Pancreas (tissue), 10 donors: ENCODE data around the gene SAYSD1. TPM values are rescaled to one million over a fixed set of nuclear protein-coding genes. Genes with fewer than 3 reads are reported as not detected.

Source experiments
- ATAC-seq, 4 donors: fragments of 200-7000 bp; cut with Tn5 transposase; one replicate each; pipeline versions ENCODE4 v1.8.0 to v1.9.1; 2020; ENCODE audit warnings: mild to moderate bottlenecking in 4 of 4, moderate library complexity in 4 of 4
- DNase-seq, 6 donors: peaks; one replicate each; pipeline ENCODE4 v3.0.0-alpha.2; 2020
- FAIRE-seq: peaks from 2 replicates; lab custom pipeline; 2012; peaks lifted over from hg19 to GRCh38; lab: Jason Lieb, UNC
- H3K27ac ChIP-seq, 4 donors: fragments of 200-600 bp; sonication (generic); 1 replicate in 3 of 4; 2 replicates in 1 of 4; pipeline versions ENCODE4 v1.5.0 to v1.8.0; 2020
- H3K27me3 ChIP-seq, 4 donors: fragments of 200-600 bp; one replicate each; pipeline ENCODE4 v1.8.0; 2021
- H3K36me3 ChIP-seq, 3 donors: fragments of 200-600 bp; sonication (generic) in 1 of 3; one replicate each; pipeline versions ENCODE4 v1.5.0 to v1.8.0; 2020 to 2021
- H3K4me1 ChIP-seq, 3 donors: fragments of 200-600 bp; one replicate each; pipeline ENCODE4 v1.8.0; 2021
- H3K4me3 ChIP-seq, 4 donors: fragments of 200-600 bp; sonication (generic) in 2 of 4; one replicate each; pipeline versions ENCODE4 v1.5.0 to v1.8.0; 2020 to 2021
- H3K9me3 ChIP-seq, 4 donors: fragments of 200-600 bp; one replicate each; pipeline ENCODE4 v1.8.0; 2021
- WGBS, 2 donors: extraction: QIAGEN DNeasy Blood & Tissue Kit; methylation state at CpG; one replicate each; pipeline ENCODE4 v1.1.7; 2013; 5-methylcytosine and 5-hydroxymethylcytosine counted together
- intact Hi-C, 3 donors: fragments of 100-400 bp; cut with DNase I; formaldehyde crosslinking; loops; one replicate each; pipeline versions ENCODE4 v1.11.1 to v1.14.2; 2022
- polyA plus RNA-seq, 2 donors: library from polyadenylated mRNA; stranded (reverse); fragments of 200-250 nt; gene quantifications; one replicate each; pipeline ENCODE4 v1.2.3, GENCODE V29; 2013
- total RNA-seq, 6 donors: library from RNA; stranded (reverse); fragmentation: NEBNext Ultra II Directional in 4 of 6; extraction: Animal tissue kit (Norgen Biotek cat#: 25700) in 4 of 6; gene quantifications; one replicate each; pipeline versions ENCODE4 v1.2.1 to v1.2.4, GENCODE V29; 2021 to 2023
- TF ChIP-seq, protein P1 (sequence below), 4 donors: fragments of 200-600 bp; sonication (generic) in 3 of 4; IDR thresholded peaks; one replicate each; pipeline versions ENCODE4 v1.5.0 to v1.8.0; 2021; ENCODE audit warnings: antibody characterized with exemption in 4 of 4
- donor health status: healthy with polysubstance abuse.
- donor health status: DM: no; HTN: no; CAD: no; lungs with moderate emphysema.
- donor health status: DM: no; HTN: no; CAD: no.
- donor health status: control.
- donor health status: control.
- donor health status: Bipolar disorder and iron deficiency.
- donor health status: DM: yes; HTN: yes; CAD: no.
- donor health status: DM: no; HTN: no; CAD: no.
- donor health status: DM: no; HTN: no; CAD: no.
- donor health status: DM: yes; HTN: yes; CAD: no.

Gene SAYSD1, protein sequence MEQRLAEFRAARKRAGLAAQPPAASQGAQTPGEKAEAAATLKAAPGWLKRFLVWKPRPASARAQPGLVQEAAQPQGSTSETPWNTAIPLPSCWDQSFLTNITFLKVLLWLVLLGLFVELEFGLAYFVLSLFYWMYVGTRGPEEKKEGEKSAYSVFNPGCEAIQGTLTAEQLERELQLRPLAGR
- total RNA-seq (10 to 100 TPM in 1 of 6 donors, 1 to 10 TPM in 5; 5.8 to 10.0 (median 7.5) TPM), polyA plus RNA-seq (10 to 100 TPM in 1 of 2 donors, 1 to 10 TPM in 1; 10.0 to 12.4 TPM)

DNA sequence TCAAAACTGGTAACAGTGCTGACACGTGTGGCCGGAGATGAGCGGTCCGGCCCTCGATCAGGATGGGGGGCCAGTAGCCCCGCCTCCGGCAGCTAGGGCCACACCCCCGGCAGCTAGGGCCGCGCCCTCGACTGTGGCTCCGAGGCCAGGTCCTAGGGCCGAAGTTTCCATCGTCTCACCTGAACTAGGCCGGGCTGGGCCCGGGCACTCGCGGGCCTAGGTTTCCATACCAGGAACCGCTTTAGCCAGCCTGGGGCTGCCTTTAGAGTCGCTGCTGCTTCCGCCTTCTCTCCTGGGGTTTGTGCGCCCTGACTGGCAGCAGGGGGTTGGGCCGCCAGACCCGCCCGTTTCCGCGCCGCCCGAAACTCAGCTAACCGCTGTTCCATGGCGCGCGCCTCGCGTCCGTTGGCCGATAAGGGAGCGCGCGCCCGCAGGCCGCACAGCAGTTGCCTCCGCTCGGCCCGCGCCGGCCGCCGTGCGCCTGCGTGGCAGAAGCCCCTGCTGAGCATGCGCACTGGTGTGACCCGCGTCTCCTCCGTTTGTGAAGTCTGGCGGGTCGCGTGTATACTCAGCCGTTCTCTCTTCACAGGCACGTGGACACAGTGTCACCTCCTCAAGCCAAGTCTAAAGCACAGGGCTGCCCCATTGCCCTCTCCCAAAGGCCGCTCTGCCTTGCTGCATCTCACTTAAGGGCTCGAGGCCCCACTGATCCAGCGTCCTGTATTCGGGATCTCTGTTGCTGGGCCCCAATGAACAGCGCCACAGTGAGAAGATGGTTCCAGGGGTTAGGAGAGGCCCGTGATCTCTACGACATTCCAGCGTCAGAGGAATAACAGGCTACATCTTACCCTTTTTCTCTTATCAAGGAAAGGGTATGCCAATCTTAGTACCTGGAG is at the start of gene SAYSD1:
Gene SAYSD1, minus strand, starts transcription at position 483 of the 896 bp plus-strand sequence. Its CDS starts 97 bp downstream, at position 386.
- FAIRE-seq: no peak
- peak; percentile 88 to 98 (median 94) for DNase-seq
- intact Hi-C loops: no loop called here
- 1% methylated on average over 67 to 68 of the region's 68 CpGs for WGBS, 2 donors
- TF ChIP-seq, protein P1, sequence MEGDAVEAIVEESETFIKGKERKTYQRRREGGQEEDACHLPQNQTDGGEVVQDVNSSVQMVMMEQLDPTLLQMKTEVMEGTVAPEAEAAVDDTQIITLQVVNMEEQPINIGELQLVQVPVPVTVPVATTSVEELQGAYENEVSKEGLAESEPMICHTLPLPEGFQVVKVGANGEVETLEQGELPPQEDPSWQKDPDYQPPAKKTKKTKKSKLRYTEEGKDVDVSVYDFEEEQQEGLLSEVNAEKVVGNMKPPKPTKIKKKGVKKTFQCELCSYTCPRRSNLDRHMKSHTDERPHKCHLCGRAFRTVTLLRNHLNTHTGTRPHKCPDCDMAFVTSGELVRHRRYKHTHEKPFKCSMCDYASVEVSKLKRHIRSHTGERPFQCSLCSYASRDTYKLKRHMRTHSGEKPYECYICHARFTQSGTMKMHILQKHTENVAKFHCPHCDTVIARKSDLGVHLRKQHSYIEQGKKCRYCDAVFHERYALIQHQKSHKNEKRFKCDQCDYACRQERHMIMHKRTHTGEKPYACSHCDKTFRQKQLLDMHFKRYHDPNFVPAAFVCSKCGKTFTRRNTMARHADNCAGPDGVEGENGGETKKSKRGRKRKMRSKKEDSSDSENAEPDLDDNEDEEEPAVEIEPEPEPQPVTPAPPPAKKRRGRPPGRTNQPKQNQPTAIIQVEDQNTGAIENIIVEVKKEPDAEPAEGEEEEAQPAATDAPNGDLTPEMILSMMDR (IDR thresholded peaks at IDR 0.05): no peak
- Histone ChIP-seq H3K36me3 (peaks cover 0 to 3% (median 3%) of the 10 kb centered on the region in 3 donors), H3K4me3 (peak within 1 kb of the TSS; percentile 58 to 75 (median 64)), H3K4me1 (peaks cover 6 to 11% (median 6%) of the 10 kb centered on the region in 3 donors), H3K9me3 (no peaks in the 10 kb centered on the region), H3K27ac (peak within 1 kb of the TSS; percentile 93 to 98 (median 96)), H3K27me3 (no peaks in the 10 kb centered on the region)
- peak; percentile 96 to 98 (median 97) for ATAC-seq

DNA sequence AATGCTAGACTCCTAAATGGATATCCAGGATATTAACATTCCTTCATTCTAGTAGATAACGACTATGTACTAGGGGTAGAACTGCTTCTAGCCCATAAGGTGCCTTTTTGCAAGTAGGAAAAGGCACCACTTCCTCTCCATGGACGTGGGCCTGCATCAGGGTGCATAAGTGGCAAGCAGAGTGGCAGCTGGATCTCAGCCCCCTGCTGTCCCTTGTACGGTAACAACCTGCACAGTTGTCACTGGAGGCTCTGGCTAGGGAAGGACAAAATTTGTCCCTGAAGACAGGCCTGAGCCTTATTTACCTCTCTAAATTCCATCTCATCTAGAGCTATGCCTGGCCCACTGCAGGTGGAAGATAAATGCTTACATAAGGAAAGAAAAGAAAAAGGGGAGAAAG is 42.5 kb upstream of the SAYSD1 start:
- Histone ChIP-seq H3K27me3 (no peaks in the 10 kb centered on the region), H3K36me3 (no peaks in the 10 kb centered on the region), H3K27ac (no peak overlapping the region), H3K9me3 (no peaks in the 10 kb centered on the region), H3K4me3 (no peak overlapping the region), H3K4me1 (no peaks in the 10 kb centered on the region)
- DNase-seq: no peak
- TF ChIP-seq, protein P1 (IDR thresholded peaks at IDR 0.05): no peak
- no peak for FAIRE-seq
- WGBS, 2 donors: 77% methylated on average over 3 of the region's 3 CpGs
- no peak for ATAC-seq
- intact Hi-C loops: loop anchor here in 1 of 3 donors (10.0 kb wide), 1 partner anchor 183 kb away; no protein-coding TSS in a partner anchor

DNA sequence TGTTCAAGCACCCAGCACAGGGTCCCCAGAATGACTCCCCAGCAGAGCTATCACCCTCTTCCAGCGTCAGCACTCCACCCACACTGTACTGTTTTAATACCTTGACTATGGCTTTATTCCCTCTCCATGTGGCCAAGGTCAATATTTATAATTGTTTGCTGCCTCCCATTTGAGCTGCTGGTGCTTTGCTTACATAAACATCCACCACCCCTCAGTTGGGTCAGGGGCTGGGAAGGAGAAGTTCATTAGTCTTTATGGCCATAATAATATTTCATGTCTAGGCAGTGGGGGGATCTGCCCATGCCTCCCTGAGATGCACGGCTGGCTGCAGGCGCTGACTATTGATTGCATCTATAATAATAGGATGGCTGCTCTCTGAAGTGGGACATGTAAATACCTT is 41.8 kb upstream of the SAYSD1 start:
- no peaks in the 10 kb centered on the region for H3K9me3 ChIP-seq
- no peak overlapping the region for H3K27ac ChIP-seq
- DNase-seq (no peak), FAIRE-seq (no peak), ATAC-seq (no peak)
- H3K36me3 ChIP-seq: no peaks in the 10 kb centered on the region
- intact Hi-C loops: loop anchor here in 1 of 3 donors (10.0 kb wide), 1 partner anchor 182 kb away; no protein-coding TSS in a partner anchor
- no peaks in the 10 kb centered on the region for H3K4me1 ChIP-seq
- H3K4me3 ChIP-seq: no peak overlapping the region
- 76 to 83% methylated on average over 3 of the region's 3 CpGs for WGBS, 2 donors
- H3K27me3 ChIP-seq: no peaks in the 10 kb centered on the region
- TF ChIP-seq, protein P1 (IDR thresholded peaks at IDR 0.05): no peak

DNA sequence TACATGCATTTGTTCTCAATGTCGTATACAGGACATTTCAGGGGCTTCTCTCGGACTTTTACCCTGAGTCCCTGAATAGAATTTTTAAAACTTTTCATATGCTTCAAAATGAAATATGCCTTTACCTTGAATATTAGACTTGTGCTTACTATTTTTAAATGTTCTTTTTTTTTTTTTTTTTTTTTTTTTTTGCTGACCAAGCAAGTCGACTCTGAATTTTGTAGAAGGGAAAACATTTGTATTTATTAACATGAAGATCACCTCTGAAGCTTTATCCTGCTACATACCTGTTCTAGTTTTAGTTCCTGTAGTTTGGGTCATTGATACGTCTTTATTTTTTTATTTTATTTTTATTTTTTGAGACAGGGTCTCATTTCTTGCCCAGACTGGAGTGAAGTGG is 39.7 kb upstream of the SAYSD1 start:
- ATAC-seq: no peak
- FAIRE-seq: no peak
- no peak for DNase-seq
- H3K9me3 ChIP-seq: no peaks in the 10 kb centered on the region
- intact Hi-C loops: loop anchor here in 1 of 3 donors (10.0 kb wide), 1 partner anchor 180 kb away; no protein-coding TSS in a partner anchor
- WGBS, 2 donors: 63 to 81% methylated on average over 4 of the region's 4 CpGs
- no peaks in the 10 kb centered on the region for H3K4me1 ChIP-seq
- H3K36me3 ChIP-seq: no peaks in the 10 kb centered on the region
- no peak overlapping the region for H3K4me3 ChIP-seq
- TF ChIP-seq, protein P1 (IDR thresholded peaks at IDR 0.05): no peak
- no peak overlapping the region for H3K27ac ChIP-seq
- no peaks in the 10 kb centered on the region for H3K27me3 ChIP-seq
